Measurements from ENCODE around the gene JAG1.
A peak's percentile ranks its signal among the peaks of the same experiment; 100 is the strongest.

JAG1 gene

GRCh38 chr20:10701607-10702006 lies 27.8 kb upstream of the JAG1 start:
- no peak overlapping the region for H3K4me3 ChIP-seq (ENCODE audit: control insufficient read depth, low read depth, low read length)
- TF ChIP-seq CTCF (conservative IDR thresholded peaks at IDR 0.05; ENCODE audit: control insufficient read depth, insufficient read depth, low read depth, low read length) = no peak
- DNase-seq (ENCODE audit: low read depth) = no peak

GRCh38 chr20:10699941-10700340 lies 26.1 kb upstream of the JAG1 start:
- DNase-seq (ENCODE audit: low read depth) = no peak
- no peak overlapping the region for H3K4me3 ChIP-seq (ENCODE audit: control insufficient read depth, low read depth, low read length)
- no peak for TF ChIP-seq CTCF (conservative IDR thresholded peaks at IDR 0.05; ENCODE audit: control insufficient read depth, insufficient read depth, low read depth, low read length)

- TF ChIP-seq CTCF (conservative IDR thresholded peaks at IDR 0.05; ENCODE audit: control insufficient read depth, insufficient read depth, low read depth, low read length) = no peak
- DNase-seq (ENCODE audit: low read depth) = no peak
- no peak overlapping the region for H3K4me3 ChIP-seq (ENCODE audit: control insufficient read depth, low read depth, low read length)
Observed at GRCh38 chr20:10699489-10699888, 25.7 kb upstream of the JAG1 start.

GRCh38 chr20:10696650-10697049 lies 22.9 kb upstream of the JAG1 start:
- no peak for DNase-seq (ENCODE audit: low read depth)
- peak; percentile 59 for TF ChIP-seq CTCF (conservative IDR thresholded peaks at IDR 0.05; ENCODE audit: control insufficient read depth, insufficient read depth, low read depth, low read length)
- no peak overlapping the region for H3K4me3 ChIP-seq (ENCODE audit: control insufficient read depth, low read depth, low read length)

GRCh38 chr20:10689385-10689784 lies 15.6 kb upstream of the JAG1 start:
- H3K4me3 ChIP-seq (ENCODE audit: control insufficient read depth, low read depth, low read length) = no peak overlapping the region
- TF ChIP-seq CTCF (conservative IDR thresholded peaks at IDR 0.05; ENCODE audit: control insufficient read depth, insufficient read depth, low read depth, low read length) = no peak
- no peak for DNase-seq (ENCODE audit: low read depth)

GRCh38 chr20:10687895-10688294 lies 14.1 kb upstream of the JAG1 start:
- DNase-seq (ENCODE audit: low read depth) = no peak
- H3K4me3 ChIP-seq (ENCODE audit: control insufficient read depth, low read depth, low read length) = no peak overlapping the region
- no peak for TF ChIP-seq CTCF (conservative IDR thresholded peaks at IDR 0.05; ENCODE audit: control insufficient read depth, insufficient read depth, low read depth, low read length)

Data from fibroblast of mammary gland (primary cell).